NCI-H748 treated with DMSO at 0.1 percent for 48 hours (cell line): ENCODE data around the gene GTF2B.
"Not testable (repeated sequence)": the region's sequence is repeated elsewhere in the genome, so short reads cannot be mapped to it uniquely, and the experiment has no call there.

Experiments
- DNase-seq: peaks from one replicate; lab custom pipeline; 2025; lab: John Stamatoyannopoulos, UW

Gene GTF2B

GRCh38 chr1:88891318-88891950 is at the start of gene GTF2B:
GTF2B (minus strand) TSS chr1:88891567; CDS start chr1:88891499, 68 bp downstream.
- peak; percentile 66 for DNase-seq

- DNase-seq: not testable (repeated sequence)
These were observed 47.2 kb upstream of the GTF2B start for GRCh38 chr1:88938528-88938927.

GRCh38 chr1:88936760-88937342 is 45.5 kb upstream of the GTF2B start:
- DNase-seq: no peak

GRCh38 chr1:88936223-88936523 is 44.8 kb upstream of the GTF2B start:
- no peak for DNase-seq

GRCh38 chr1:88935522-88936222 is 44.3 kb upstream of the GTF2B start:
- DNase-seq: peak; percentile 26

- DNase-seq: not testable (repeated sequence)
These were observed 38.8 kb upstream of the GTF2B start for GRCh38 chr1:88930176-88930575.

- no peak for DNase-seq
These were observed 31.9 kb upstream of the GTF2B start for GRCh38 chr1:88923224-88923623.

- no peak for DNase-seq
These were observed 30.8 kb upstream of the GTF2B start for GRCh38 chr1:88922214-88922613.

GRCh38 chr1:88920845-88921244 is 29.5 kb upstream of the GTF2B start:
- no peak for DNase-seq

- no peak for DNase-seq
These were observed 26.1 kb upstream of the GTF2B start for GRCh38 chr1:88917321-88918025.

- no peak for DNase-seq
These were observed 25.5 kb upstream of the GTF2B start for GRCh38 chr1:88916883-88917282.

- DNase-seq: not testable (repeated sequence)
These were observed 20.4 kb upstream of the GTF2B start for GRCh38 chr1:88911800-88912199.

GRCh38 chr1:88911161-88911560 is 19.8 kb upstream of the GTF2B start:
- DNase-seq: no peak

- DNase-seq: no peak
These were observed 19.0 kb upstream of the GTF2B start for GRCh38 chr1:88910401-88910800.

- no peak for DNase-seq
These were observed 9.5 kb upstream of the GTF2B start for GRCh38 chr1:88900883-88901282.

- DNase-seq: no peak
These were observed 5.8 kb upstream of the GTF2B start for GRCh38 chr1:88897070-88897730.

GRCh38 chr1:88892357-88892877 is 1.1 kb upstream of the GTF2B start:
- DNase-seq: peak; percentile 23

- DNase-seq: peak; percentile 41
These were observed 579 bp upstream of the GTF2B start for GRCh38 chr1:88891951-88892340.

GRCh38 chr1:88890791-88891317 is 513 bp downstream of the GTF2B start:
- DNase-seq: no peak

- DNase-seq: no peak
These were observed 1.2 kb downstream of the GTF2B start for GRCh38 chr1:88890131-88890530.

GRCh38 chr1:88888750-88889149 is 2.6 kb downstream of the GTF2B start:
- no peak for DNase-seq

GRCh38 chr1:88885933-88886332 is 5.4 kb downstream of the GTF2B start:
- DNase-seq: no peak
